Rectal smooth muscle tissue (tissue), 1 donor: Measurements from ENCODE around the gene CTDSPL.

Experiments used
- H3K27ac ChIP-seq: one replicate; pipeline ENCODE4 v1.7.0; 2013; ENCODE audit warnings: low read depth, low read length, inconsistent platforms
- H3K27me3 ChIP-seq: one replicate; pipeline ENCODE4 v1.7.0; 2013; ENCODE audit warnings: low read length; ENCODE audit not compliant: control insufficient read depth, insufficient read depth
- H3K36me3 ChIP-seq: one replicate; pipeline ENCODE4 v1.7.0; 2013; ENCODE audit warnings: low read length; ENCODE audit not compliant: control insufficient read depth, insufficient read depth
- H3K4me1 ChIP-seq: one replicate; pipeline ENCODE4 v1.7.0; 2013; ENCODE audit warnings: low read length; ENCODE audit not compliant: control insufficient read depth, insufficient read depth
- H3K4me3 ChIP-seq: one replicate; pipeline ENCODE4 v1.7.0; 2013; ENCODE audit warnings: low read length
- H3K9ac ChIP-seq: one replicate; pipeline ENCODE4 v1.7.0; 2013; ENCODE audit warnings: low read length

CTDSPL gene

GRCh38 chr3:37943631-37944314 is 82.1 kb downstream of the CTDSPL start:
- H3K36me3 ChIP-seq = no peaks in the 10 kb centered on the region
- H3K27me3 ChIP-seq = no peaks in the 10 kb centered on the region
- peak overlapping the region; percentile 29 for H3K27ac ChIP-seq
- H3K4me1 ChIP-seq = peaks cover 32% of the 10 kb centered on the region
- no peak overlapping the region for H3K9ac ChIP-seq
- H3K4me3 ChIP-seq = no peak overlapping the region

- Histone ChIP-seq H3K4me3 (peak overlapping the region; percentile 34), H3K27me3 (no peaks in the 10 kb centered on the region), H3K27ac (peak overlapping the region; percentile 57), H3K4me1 (peaks cover 32% of the 10 kb centered on the region), H3K9ac (no peak overlapping the region), H3K36me3 (no peaks in the 10 kb centered on the region)
These were observed 82.7 kb downstream of the CTDSPL start for GRCh38 chr3:37944391-37944842.

- no peak overlapping the region for H3K9ac ChIP-seq
- no peak overlapping the region for H3K4me3 ChIP-seq
- peak overlapping the region; percentile 57 for H3K27ac ChIP-seq
- peaks cover 29% of the 10 kb centered on the region for H3K4me1 ChIP-seq
- H3K27me3 ChIP-seq = no peaks in the 10 kb centered on the region
- H3K36me3 ChIP-seq = no peaks in the 10 kb centered on the region
These were observed 83.6 kb downstream of the CTDSPL start for GRCh38 chr3:37945156-37945806.

GRCh38 chr3:37945807-37946530 is 84.3 kb downstream of the CTDSPL start:
- peaks cover 28% of the 10 kb centered on the region for H3K4me1 ChIP-seq

GRCh38 chr3:37946531-37946889 is 84.8 kb downstream of the CTDSPL start:
- Histone ChIP-seq H3K36me3 (no peaks in the 10 kb centered on the region), H3K4me3 (no peak overlapping the region), H3K27me3 (no peaks in the 10 kb centered on the region), H3K27ac (no peak overlapping the region), H3K9ac (no peak overlapping the region), H3K4me1 (peaks cover 28% of the 10 kb centered on the region)

More at GRCh38 chr3:37945807-37946530, 84.3 kb downstream of the CTDSPL start:
- no peak overlapping the region for H3K9ac ChIP-seq
- no peak overlapping the region for H3K4me3 ChIP-seq
- H3K27me3 ChIP-seq = no peaks in the 10 kb centered on the region
- no peaks in the 10 kb centered on the region for H3K36me3 ChIP-seq
- H3K27ac ChIP-seq = peak overlapping the region; percentile 7

GRCh38 chr3:37949866-37950265 is 88.2 kb downstream of the CTDSPL start:
- H3K9ac ChIP-seq = no peak overlapping the region
- peaks cover 11% of the 10 kb centered on the region for H3K4me1 ChIP-seq
- no peaks in the 10 kb centered on the region for H3K27me3 ChIP-seq
- no peak overlapping the region for H3K4me3 ChIP-seq
- H3K27ac ChIP-seq = no peak overlapping the region
- no peaks in the 10 kb centered on the region for H3K36me3 ChIP-seq

GRCh38 chr3:37952564-37952963 is 90.9 kb downstream of the CTDSPL start:
- Histone ChIP-seq H3K27ac (no peak overlapping the region), H3K4me1 (peaks cover 15% of the 10 kb centered on the region), H3K9ac (no peak overlapping the region), H3K4me3 (no peak overlapping the region), H3K27me3 (no peaks in the 10 kb centered on the region), H3K36me3 (no peaks in the 10 kb centered on the region)

GRCh38 chr3:37953226-37953625 is 91.5 kb downstream of the CTDSPL start:
- H3K36me3 ChIP-seq = no peaks in the 10 kb centered on the region
- H3K27me3 ChIP-seq = no peaks in the 10 kb centered on the region
- H3K4me1 ChIP-seq = peaks cover 16% of the 10 kb centered on the region
- no peak overlapping the region for H3K9ac ChIP-seq
- H3K4me3 ChIP-seq = no peak overlapping the region
- no peak overlapping the region for H3K27ac ChIP-seq

- H3K4me3 ChIP-seq = no peak overlapping the region
- no peak overlapping the region for H3K9ac ChIP-seq
- H3K4me1 ChIP-seq = peaks cover 16% of the 10 kb centered on the region
- no peaks in the 10 kb centered on the region for H3K27me3 ChIP-seq
- no peaks in the 10 kb centered on the region for H3K36me3 ChIP-seq
- no peak overlapping the region for H3K27ac ChIP-seq
These were observed 92.2 kb downstream of the CTDSPL start for GRCh38 chr3:37953707-37954394.

GRCh38 chr3:37954881-37955280 is 93.2 kb downstream of the CTDSPL start:
- H3K27me3 ChIP-seq = no peaks in the 10 kb centered on the region
- H3K4me1 ChIP-seq = peaks cover 16% of the 10 kb centered on the region
- H3K27ac ChIP-seq = no peak overlapping the region
- no peaks in the 10 kb centered on the region for H3K36me3 ChIP-seq
- no peak overlapping the region for H3K4me3 ChIP-seq
- H3K9ac ChIP-seq = no peak overlapping the region

GRCh38 chr3:37955918-37956707 is 94.4 kb downstream of the CTDSPL start:
- no peaks in the 10 kb centered on the region for H3K27me3 ChIP-seq
- H3K36me3 ChIP-seq = no peaks in the 10 kb centered on the region
- peak overlapping the region; percentile 65 for H3K27ac ChIP-seq
- no peak overlapping the region for H3K4me3 ChIP-seq
- H3K9ac ChIP-seq = no peak overlapping the region
- H3K4me1 ChIP-seq = peaks cover 16% of the 10 kb centered on the region
